ENCODE measurements around the gene HHAT.

Gene HHAT

DNA sequence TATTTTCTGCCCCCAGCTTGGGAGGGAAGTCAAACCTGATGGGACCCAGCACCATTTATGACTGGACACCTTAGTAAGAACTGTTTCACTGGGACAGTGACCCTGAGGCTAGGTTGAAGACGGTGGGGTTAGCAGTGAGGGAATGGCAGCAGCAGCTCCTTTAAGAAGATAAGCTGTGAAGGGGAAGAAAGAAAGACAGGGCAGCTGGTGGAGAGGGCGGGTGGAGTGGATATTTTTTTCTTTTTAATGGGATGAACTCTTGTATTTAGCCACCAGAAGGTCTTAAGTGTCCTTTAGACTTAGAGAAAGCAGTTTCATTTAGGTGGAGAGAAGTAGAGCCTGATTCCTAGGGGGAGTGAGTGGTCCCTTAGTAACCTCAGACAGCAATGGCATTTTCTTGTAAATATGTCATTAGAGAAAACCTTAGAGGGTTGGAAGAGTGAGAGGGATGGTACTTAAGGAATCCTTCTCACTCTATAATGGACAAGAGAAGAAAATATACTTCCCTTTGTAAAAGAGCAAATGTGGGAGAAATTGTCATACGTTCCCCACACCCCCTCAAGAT lies 187.5 kb downstream of the HHAT start:
- Histone ChIP-seq H3K4me3 (ENCODE audit: extremely low read depth, insufficient read depth, low read length, poor library complexity, severe bottlenecking) (no peak overlapping the region), H3K9me3 (ENCODE audit: control insufficient read depth, low read length) (no peaks in the 10 kb centered on the region), H3K4me1 (ENCODE audit: control insufficient read depth, insufficient read depth, low read length, poor library complexity, severe bottlenecking) (peaks cover 9% of the 10 kb centered on the region), H3K27ac (ENCODE audit: low read depth, low read length, severe bottlenecking) (peak overlapping the region; percentile 45), H3K36me3 (ENCODE audit: control insufficient read depth, insufficient read depth, low read length) (no peaks in the 10 kb centered on the region)
- WGBS, 2 experiments (ENCODE audit: insufficient coverage in 2 of 2), result 79% methylated on average over 2 of the region's 3 CpGs

DNA sequence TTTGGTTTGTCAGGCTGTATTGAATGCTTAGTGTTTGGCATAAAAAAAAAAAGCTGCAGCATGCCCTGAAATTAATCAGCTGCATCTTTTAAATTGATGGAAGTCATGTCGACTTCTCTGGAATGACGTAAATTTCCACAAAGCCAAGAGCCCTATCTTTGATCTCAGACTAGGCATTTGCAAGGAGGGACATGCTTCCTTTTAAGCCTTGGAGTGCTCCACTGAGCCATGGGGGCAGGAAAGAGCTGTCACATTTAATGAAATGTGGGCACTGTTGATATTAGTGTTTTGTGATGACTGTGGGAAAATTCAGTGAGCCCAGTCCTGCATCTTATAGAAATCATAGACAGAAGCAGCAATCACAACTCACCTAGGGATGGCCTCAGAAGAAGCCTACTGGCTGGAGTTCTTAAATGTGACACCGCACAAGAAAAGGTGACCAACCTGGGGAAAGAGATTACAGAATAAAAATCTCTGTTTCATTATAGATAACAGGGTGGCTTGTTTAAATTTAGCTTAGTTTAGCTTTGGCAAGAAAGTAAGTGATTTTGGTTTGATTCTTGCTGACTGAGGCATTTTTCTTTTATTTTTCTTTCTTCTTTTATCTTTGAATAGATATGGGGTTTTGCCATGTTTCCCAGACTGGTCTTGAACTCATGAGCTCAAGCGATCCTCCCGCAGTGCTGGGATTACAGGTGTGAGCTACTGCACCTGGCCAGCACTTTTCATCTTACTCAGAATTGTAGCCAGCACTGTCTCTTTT lies 188.2 kb downstream of the HHAT start:
- H3K9me3 ChIP-seq (ENCODE audit: control insufficient read depth, low read length), result no peaks in the 10 kb centered on the region
- peak overlapping the region; percentile 45 for H3K27ac ChIP-seq (ENCODE audit: low read depth, low read length, severe bottlenecking)
- 85 to 94% methylated on average over 3 to 4 of the region's 5 CpGs for WGBS, 2 experiments (ENCODE audit: insufficient coverage in 2 of 2)
- peaks cover 9% of the 10 kb centered on the region for H3K4me1 ChIP-seq (ENCODE audit: control insufficient read depth, insufficient read depth, low read length, poor library complexity, severe bottlenecking)
- no peaks in the 10 kb centered on the region for H3K36me3 ChIP-seq (ENCODE audit: control insufficient read depth, insufficient read depth, low read length)
- no peak overlapping the region for H3K4me3 ChIP-seq (ENCODE audit: extremely low read depth, insufficient read depth, low read length, poor library complexity, severe bottlenecking)

DNA sequence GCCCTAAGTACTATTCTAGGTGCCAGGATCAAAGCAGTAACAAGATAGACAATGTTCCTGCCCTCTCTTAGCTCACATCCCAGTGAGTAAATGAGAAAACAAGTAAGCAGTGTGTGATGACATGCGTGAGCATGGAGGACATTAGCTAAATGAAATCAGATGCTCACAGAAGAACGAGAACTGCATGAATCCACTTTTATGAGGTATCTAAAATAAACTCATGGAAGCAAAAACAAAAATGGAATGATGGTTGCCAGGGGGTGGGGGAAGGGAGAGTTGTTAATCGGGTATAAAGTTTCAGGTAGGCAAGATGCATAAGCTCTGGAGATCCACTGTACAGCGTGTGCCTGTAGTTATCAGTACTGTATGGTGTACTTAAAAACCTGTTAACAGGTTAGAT lies 195.1 kb downstream of the HHAT start:
- H3K4me1 ChIP-seq (ENCODE audit: control insufficient read depth, insufficient read depth, low read length, poor library complexity, severe bottlenecking), result peaks cover 9% of the 10 kb centered on the region
- no peaks in the 10 kb centered on the region for H3K36me3 ChIP-seq (ENCODE audit: control insufficient read depth, insufficient read depth, low read length)
- H3K27ac ChIP-seq (ENCODE audit: low read depth, low read length, severe bottlenecking), result no peak overlapping the region
- no peak overlapping the region for H3K4me3 ChIP-seq (ENCODE audit: extremely low read depth, insufficient read depth, low read length, poor library complexity, severe bottlenecking)
- 83 to 100% methylated on average over 1 to 2 of the region's 4 CpGs for WGBS, 2 experiments (ENCODE audit: insufficient coverage in 2 of 2)
- no peaks in the 10 kb centered on the region for H3K9me3 ChIP-seq (ENCODE audit: control insufficient read depth, low read length)

DNA sequence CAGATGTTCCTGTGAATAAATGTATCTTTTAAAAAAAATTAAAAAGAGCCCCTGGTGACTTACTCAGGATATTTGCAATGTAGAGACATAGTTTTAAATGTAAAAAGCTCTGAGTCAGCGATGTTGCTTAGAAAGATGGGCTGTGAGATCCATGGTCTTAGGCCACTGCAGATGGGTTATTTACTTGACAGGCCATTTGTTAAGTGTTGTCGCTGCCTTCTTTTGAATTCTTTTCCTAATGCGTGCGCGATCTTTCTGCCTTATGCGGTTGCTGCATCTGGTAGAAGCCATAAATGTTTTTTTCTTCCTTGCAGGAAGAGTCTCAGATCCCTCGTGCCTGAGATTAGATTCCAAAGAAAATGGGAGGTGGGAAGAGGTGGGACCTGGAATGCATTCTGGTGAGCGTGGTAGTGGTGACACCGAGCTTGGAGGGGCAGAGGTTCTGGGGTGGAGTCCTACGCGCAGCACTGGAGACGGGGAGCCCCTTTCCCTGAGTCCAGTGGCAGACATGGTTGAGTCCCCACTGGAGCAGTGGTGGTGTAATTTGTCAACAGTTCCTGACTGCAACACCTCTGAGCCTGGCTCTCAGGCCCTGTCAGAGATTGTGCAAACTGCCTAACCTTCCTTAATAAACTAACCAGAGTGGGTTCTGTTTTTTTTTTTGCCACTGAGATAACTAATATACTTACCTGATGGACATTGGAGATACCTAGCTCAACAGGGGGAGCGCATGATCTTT lies 197.2 kb downstream of the HHAT start:
- no peaks in the 10 kb centered on the region for H3K9me3 ChIP-seq (ENCODE audit: control insufficient read depth, low read length)
- WGBS, 2 experiments (ENCODE audit: insufficient coverage in 2 of 2), result 88% methylated on average over 12 of the region's 13 CpGs
- peak overlapping the region; percentile 0 for H3K27ac ChIP-seq (ENCODE audit: low read depth, low read length, severe bottlenecking)
- peaks cover 9% of the 10 kb centered on the region for H3K4me1 ChIP-seq (ENCODE audit: control insufficient read depth, insufficient read depth, low read length, poor library complexity, severe bottlenecking)
- no peak overlapping the region for H3K4me3 ChIP-seq (ENCODE audit: extremely low read depth, insufficient read depth, low read length, poor library complexity, severe bottlenecking)
- no peaks in the 10 kb centered on the region for H3K36me3 ChIP-seq (ENCODE audit: control insufficient read depth, insufficient read depth, low read length)

DNA sequence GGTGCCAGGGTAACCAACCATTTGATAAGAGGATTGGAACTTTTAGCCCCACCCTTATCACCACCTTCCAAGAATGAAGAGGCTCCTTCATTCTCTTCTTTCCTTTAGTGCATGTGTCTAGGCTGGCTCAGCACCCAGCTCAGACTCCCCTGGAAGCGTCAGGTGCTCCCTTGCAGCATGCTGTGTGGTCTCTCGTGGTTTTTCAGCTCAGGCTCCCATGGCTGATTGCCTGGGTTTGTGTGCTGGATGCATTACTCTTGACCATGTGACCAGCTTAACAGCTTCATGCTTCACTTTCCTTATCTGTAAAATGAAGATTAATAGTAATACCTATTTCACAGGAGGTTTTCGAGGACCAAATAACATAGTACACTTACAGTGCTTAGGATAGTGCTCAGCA lies 198.4 kb downstream of the HHAT start:
- WGBS, 2 experiments (ENCODE audit: insufficient coverage in 2 of 2), result 73 to 79% methylated on average over 2 of the region's 3 CpGs
- Histone ChIP-seq H3K4me3 (ENCODE audit: extremely low read depth, insufficient read depth, low read length, poor library complexity, severe bottlenecking) (no peak overlapping the region), H3K36me3 (ENCODE audit: control insufficient read depth, insufficient read depth, low read length) (no peaks in the 10 kb centered on the region), H3K9me3 (ENCODE audit: control insufficient read depth, low read length) (no peaks in the 10 kb centered on the region), H3K4me1 (ENCODE audit: control insufficient read depth, insufficient read depth, low read length, poor library complexity, severe bottlenecking) (peaks cover 9% of the 10 kb centered on the region), H3K27ac (ENCODE audit: low read depth, low read length, severe bottlenecking) (peak overlapping the region; percentile 42)

DNA sequence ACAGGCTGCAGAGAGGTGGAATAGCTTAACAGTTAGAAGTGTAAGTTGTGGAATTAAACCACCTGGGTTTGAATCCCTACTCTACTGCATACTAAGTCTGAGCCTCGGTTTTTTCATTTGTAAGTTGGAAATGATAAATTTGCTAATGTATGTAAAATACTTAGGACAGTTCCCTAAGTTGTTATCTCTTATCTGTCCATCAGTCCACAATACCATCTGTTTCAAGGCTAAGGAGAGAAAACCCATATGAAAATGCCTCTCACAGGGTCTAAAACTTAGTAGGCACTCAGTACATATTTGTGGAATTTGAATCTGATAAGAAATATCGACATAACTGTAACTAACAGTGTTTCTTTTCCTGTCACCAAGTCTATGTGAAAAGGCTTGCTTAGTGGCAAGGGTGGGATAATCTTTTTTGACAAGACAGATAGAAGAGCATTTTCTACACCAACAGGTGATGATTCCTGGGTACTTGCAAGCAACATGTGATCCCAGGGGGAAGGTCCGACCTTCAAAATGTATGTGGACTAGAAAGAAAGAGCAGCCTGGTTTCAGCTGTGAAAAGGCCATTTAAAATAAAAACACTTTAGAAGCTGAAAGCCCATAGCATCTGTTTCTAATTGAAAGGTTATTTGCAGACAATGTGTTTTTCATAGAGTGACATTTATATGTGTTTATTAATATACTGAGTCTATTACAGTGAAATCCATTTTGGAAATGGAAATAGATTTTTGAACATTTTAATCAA lies 202.9 kb downstream of the HHAT start:
- Histone ChIP-seq H3K4me1 (ENCODE audit: control insufficient read depth, insufficient read depth, low read length, poor library complexity, severe bottlenecking) (peaks cover 10% of the 10 kb centered on the region), H3K36me3 (ENCODE audit: control insufficient read depth, insufficient read depth, low read length) (no peaks in the 10 kb centered on the region), H3K27ac (ENCODE audit: low read depth, low read length, severe bottlenecking) (no peak overlapping the region), H3K9me3 (ENCODE audit: control insufficient read depth, low read length) (no peaks in the 10 kb centered on the region), H3K4me3 (ENCODE audit: extremely low read depth, insufficient read depth, low read length, poor library complexity, severe bottlenecking) (no peak overlapping the region)
- WGBS, 2 experiments (ENCODE audit: insufficient coverage in 2 of 2), result 100% methylated on average over 1 of the region's 3 CpGs

DNA sequence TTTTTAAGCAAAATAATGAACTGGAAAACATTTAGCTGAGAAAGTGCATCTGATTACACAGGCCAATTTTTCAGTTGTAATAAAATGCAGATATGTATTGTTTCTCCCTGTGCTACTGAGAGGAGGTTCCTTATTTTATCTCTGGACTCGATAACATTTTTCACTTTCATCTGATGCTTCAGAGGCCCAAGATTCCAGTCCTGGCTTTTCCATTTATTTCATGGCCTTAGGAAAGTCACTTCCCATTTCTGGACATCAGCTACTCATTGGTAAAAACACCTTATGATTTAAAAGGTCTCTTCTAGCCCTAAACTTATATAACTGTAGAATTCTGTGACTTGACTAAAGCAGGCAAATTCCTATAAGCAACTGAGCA lies 203.5 kb downstream of the HHAT start:
- WGBS, 2 experiments (ENCODE audit: insufficient coverage in 2 of 2), result 83% methylated on average over 1 of the region's 1 CpG; no CpG with 5 or more reads in 1 of the 2 experiments

DNA sequence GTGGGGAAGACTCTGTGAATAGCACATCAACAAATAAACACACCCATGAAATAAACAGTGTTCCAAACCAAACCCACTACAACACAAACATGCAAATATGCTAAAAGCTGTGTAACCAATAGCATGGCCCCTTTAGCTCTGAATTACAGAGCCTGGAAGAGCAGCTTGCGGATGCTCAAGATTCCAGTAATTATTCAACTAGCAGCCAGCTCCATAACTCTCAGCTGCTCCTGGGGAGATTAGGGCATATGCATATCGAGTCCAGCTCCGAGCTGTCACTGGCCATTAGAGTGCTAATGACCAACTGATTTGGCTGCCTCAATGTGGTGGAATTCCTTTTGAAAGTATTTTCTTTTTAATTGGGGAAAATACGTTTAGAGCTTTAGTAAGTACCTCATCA lies 207.1 kb downstream of the HHAT start:
- no peaks in the 10 kb centered on the region for H3K9me3 ChIP-seq (ENCODE audit: control insufficient read depth, low read length)
- H3K4me3 ChIP-seq (ENCODE audit: extremely low read depth, insufficient read depth, low read length, poor library complexity, severe bottlenecking), result no peak overlapping the region
- H3K36me3 ChIP-seq (ENCODE audit: control insufficient read depth, insufficient read depth, low read length), result no peaks in the 10 kb centered on the region
- peak overlapping the region; percentile 69 for H3K27ac ChIP-seq (ENCODE audit: low read depth, low read length, severe bottlenecking)
- WGBS, 2 experiments (ENCODE audit: insufficient coverage in 2 of 2), result 40 to 68% methylated on average over 1 to 3 of the region's 4 CpGs
- peaks cover 15% of the 10 kb centered on the region for H3K4me1 ChIP-seq (ENCODE audit: control insufficient read depth, insufficient read depth, low read length, poor library complexity, severe bottlenecking)

More for the DNA sequence above, 203.5 kb downstream of the HHAT start:
- peaks cover 15% of the 10 kb centered on the region for H3K4me1 ChIP-seq (ENCODE audit: control insufficient read depth, insufficient read depth, low read length, poor library complexity, severe bottlenecking)
- H3K27ac ChIP-seq (ENCODE audit: low read depth, low read length, severe bottlenecking), result no peak overlapping the region
- H3K4me3 ChIP-seq (ENCODE audit: extremely low read depth, insufficient read depth, low read length, poor library complexity, severe bottlenecking), result no peak overlapping the region
- H3K9me3 ChIP-seq (ENCODE audit: control insufficient read depth, low read length), result no peaks in the 10 kb centered on the region
- H3K36me3 ChIP-seq (ENCODE audit: control insufficient read depth, insufficient read depth, low read length), result no peaks in the 10 kb centered on the region

DNA sequence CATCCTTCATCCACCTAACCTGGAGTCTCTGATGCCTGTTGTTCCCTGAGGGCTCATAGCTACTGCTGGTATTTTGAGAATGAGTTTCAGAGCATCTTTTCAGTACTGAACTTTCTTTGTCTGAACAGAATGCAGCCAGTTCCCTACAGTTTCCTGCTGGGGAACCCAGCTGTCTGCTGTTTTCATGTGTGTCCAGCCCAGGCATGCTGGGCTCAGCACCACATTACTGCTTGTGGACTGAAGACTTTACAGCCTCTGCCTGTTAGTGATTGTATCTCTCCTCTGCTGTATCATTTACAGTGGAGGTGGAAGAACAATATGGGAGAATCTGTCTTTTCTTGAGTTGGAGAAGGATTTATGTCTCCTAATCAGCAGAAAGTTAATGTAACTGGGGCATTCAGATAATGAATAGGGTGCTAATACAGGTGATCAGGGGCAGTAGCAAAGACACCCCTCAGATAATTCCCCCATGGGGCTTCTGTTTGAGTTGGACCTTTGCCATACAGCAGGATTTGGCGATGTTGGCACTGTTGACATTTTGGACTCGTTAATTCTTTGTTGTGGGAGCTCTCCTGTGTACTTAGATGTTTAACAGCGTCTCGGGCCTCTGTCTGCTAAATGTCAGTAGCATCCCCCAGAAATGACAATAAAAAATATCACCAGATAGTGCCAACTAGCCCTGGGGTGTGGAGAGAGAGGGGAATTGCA lies 207.7 kb downstream of the HHAT start:
- Histone ChIP-seq H3K4me1 (ENCODE audit: control insufficient read depth, insufficient read depth, low read length, poor library complexity, severe bottlenecking) (peaks cover 18% of the 10 kb centered on the region), H3K9me3 (ENCODE audit: control insufficient read depth, low read length) (no peaks in the 10 kb centered on the region), H3K36me3 (ENCODE audit: control insufficient read depth, insufficient read depth, low read length) (no peaks in the 10 kb centered on the region), H3K27ac (ENCODE audit: low read depth, low read length, severe bottlenecking) (peak overlapping the region; percentile 69), H3K4me3 (ENCODE audit: extremely low read depth, insufficient read depth, low read length, poor library complexity, severe bottlenecking) (no peak overlapping the region)
- WGBS, 2 experiments (ENCODE audit: insufficient coverage in 2 of 2), result 95% methylated on average over 2 of the region's 4 CpGs; no CpG with 5 or more reads in 1 of the 2 experiments

DNA sequence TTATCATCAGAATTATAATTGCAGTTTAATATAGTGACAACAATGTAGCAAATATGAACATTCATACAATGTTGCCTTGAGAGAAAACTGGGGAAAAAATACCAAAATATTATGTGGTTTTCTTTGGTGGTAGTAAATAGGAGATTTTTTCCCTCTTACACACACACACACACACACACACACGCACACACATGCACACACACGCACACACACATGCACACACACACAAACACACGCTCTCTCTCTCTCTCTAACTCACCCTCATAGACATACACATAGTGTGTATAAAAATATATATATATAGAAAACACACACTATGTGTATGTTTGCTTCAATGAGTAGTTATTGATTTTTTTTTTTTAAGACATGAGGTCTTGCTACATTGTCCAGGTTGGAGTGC lies 211.6 kb downstream of the HHAT start:
- no peak overlapping the region for H3K4me3 ChIP-seq (ENCODE audit: extremely low read depth, insufficient read depth, low read length, poor library complexity, severe bottlenecking)
- H3K9me3 ChIP-seq (ENCODE audit: control insufficient read depth, low read length), result no peaks in the 10 kb centered on the region
- no peak overlapping the region for H3K27ac ChIP-seq (ENCODE audit: low read depth, low read length, severe bottlenecking)
- H3K4me1 ChIP-seq (ENCODE audit: control insufficient read depth, insufficient read depth, low read length, poor library complexity, severe bottlenecking), result peaks cover 23% of the 10 kb centered on the region
- WGBS, 2 experiments (ENCODE audit: insufficient coverage in 2 of 2), result no CpG with 5 or more reads among the region's 3 CpGs
- no peaks in the 10 kb centered on the region for H3K36me3 ChIP-seq (ENCODE audit: control insufficient read depth, insufficient read depth, low read length)
